ENCODE data around the gene UBASH3B.
"Not testable (repeated sequence)": the region's sequence is repeated elsewhere in the genome, so short reads cannot be mapped to it uniquely, and the experiment has no call there.

Gene UBASH3B

GRCh38 chr11:122816761-122817520 is 161.4 kb downstream of the UBASH3B start:
- H3K4me3 ChIP-seq (ENCODE audit: low read depth, low read length), result no peak overlapping the region
- no peak for DNase-seq (ENCODE audit: low read depth)
- no peak for TF ChIP-seq MAX (IDR thresholded peaks at IDR 0.05; ENCODE audit: low read depth, low read length)
- TF ChIP-seq MYC (IDR thresholded peaks at IDR 0.05; ENCODE audit: low read depth, low read length), result no peak
- no peak for TF ChIP-seq POLR2A (IDR thresholded peaks at IDR 0.05; ENCODE audit: extremely low read depth, insufficient read length)
- TF ChIP-seq CTCF (IDR thresholded peaks at IDR 0.05; ENCODE audit: low read depth, low read length), result no peak

- no peak overlapping the region for H3K4me3 ChIP-seq (ENCODE audit: low read depth, low read length)
- no peak for DNase-seq (ENCODE audit: low read depth)
- TF ChIP-seq MYC (IDR thresholded peaks at IDR 0.05; ENCODE audit: low read depth, low read length) (no peak), CTCF (IDR thresholded peaks at IDR 0.05; ENCODE audit: low read depth, low read length) (no peak), MAX (IDR thresholded peaks at IDR 0.05; ENCODE audit: low read depth, low read length) (no peak), POLR2A (IDR thresholded peaks at IDR 0.05; ENCODE audit: extremely low read depth, insufficient read length) (no peak)
These were observed 164.6 kb downstream of the UBASH3B start for GRCh38 chr11:122820158-122820557.

GRCh38 chr11:122821169-122821568 is 165.6 kb downstream of the UBASH3B start:
- no peak overlapping the region for H3K4me3 ChIP-seq (ENCODE audit: low read depth, low read length)
- DNase-seq (ENCODE audit: low read depth), result no peak
- TF ChIP-seq POLR2A (IDR thresholded peaks at IDR 0.05; ENCODE audit: extremely low read depth, insufficient read length) (no peak), MAX (IDR thresholded peaks at IDR 0.05; ENCODE audit: low read depth, low read length) (no peak), CTCF (IDR thresholded peaks at IDR 0.05; ENCODE audit: low read depth, low read length) (no peak), MYC (IDR thresholded peaks at IDR 0.05; ENCODE audit: low read depth, low read length) (no peak)

- no peak overlapping the region for H3K4me3 ChIP-seq (ENCODE audit: low read depth, low read length)
- DNase-seq (ENCODE audit: low read depth), result no peak
- TF ChIP-seq MYC (IDR thresholded peaks at IDR 0.05; ENCODE audit: low read depth, low read length), result no peak
- no peak for TF ChIP-seq MAX (IDR thresholded peaks at IDR 0.05; ENCODE audit: low read depth, low read length)
- no peak for TF ChIP-seq CTCF (IDR thresholded peaks at IDR 0.05; ENCODE audit: low read depth, low read length)
- TF ChIP-seq POLR2A (IDR thresholded peaks at IDR 0.05; ENCODE audit: extremely low read depth, insufficient read length), result no peak
These were observed 166.7 kb downstream of the UBASH3B start for GRCh38 chr11:122822241-122822640.

- no peak overlapping the region for H3K4me3 ChIP-seq (ENCODE audit: low read depth, low read length)
- TF ChIP-seq POLR2A (IDR thresholded peaks at IDR 0.05; ENCODE audit: extremely low read depth, insufficient read length), result no peak
- TF ChIP-seq MAX (IDR thresholded peaks at IDR 0.05; ENCODE audit: low read depth, low read length), result no peak
- TF ChIP-seq CTCF (IDR thresholded peaks at IDR 0.05; ENCODE audit: low read depth, low read length), result no peak
- TF ChIP-seq MYC (IDR thresholded peaks at IDR 0.05; ENCODE audit: low read depth, low read length), result no peak
- DNase-seq (ENCODE audit: low read depth), result no peak
These were observed 168.0 kb downstream of the UBASH3B start for GRCh38 chr11:122823564-122823963.

- H3K4me3 ChIP-seq (ENCODE audit: low read depth, low read length); DNase-seq (ENCODE audit: low read depth): not testable (repeated sequence)
These were observed 173.8 kb downstream of the UBASH3B start for GRCh38 chr11:122829371-122829770.

GRCh38 chr11:122832297-122832696 is 176.8 kb downstream of the UBASH3B start:
- not testable (repeated sequence) for DNase-seq (ENCODE audit: low read depth); H3K4me3 ChIP-seq (ENCODE audit: low read depth, low read length)
